Progenitor cell of endocrine pancreas (in vitro differentiated cells): ENCODE results near the gene TIPARP. TPM values are rescaled to one million over a fixed set of nuclear protein-coding genes. Genes with fewer than 3 reads are reported as not detected.

Experiments used
- DNase-seq: peaks from one replicate; pipeline ENCODE4 v3.0.0; 2021; ENCODE audit warnings: low spot score; ENCODE audit not compliant: unreplicated experiment
- H3K27ac Mint-ChIP-seq: 2 replicates; pipeline ENCODE4 v1.8.0; 2021; ENCODE audit warnings: mild to moderate bottlenecking, moderate library complexity, mixed read lengths
- H3K27me3 Mint-ChIP-seq: 2 replicates; pipeline ENCODE4 v1.8.0; 2021; ENCODE audit warnings: mixed read lengths
- H3K36me3 Mint-ChIP-seq: 2 replicates; pipeline ENCODE4 v1.8.0; 2022; ENCODE audit warnings: mixed read lengths; ENCODE audit not compliant: insufficient read depth
- H3K4me1 Mint-ChIP-seq: 2 replicates; pipeline ENCODE4 v1.8.0; 2021; ENCODE audit warnings: low read depth, mixed read lengths
- H3K4me3 Mint-ChIP-seq: 2 replicates; pipeline ENCODE4 v1.8.0; 2021; ENCODE audit warnings: low read depth, mild to moderate bottlenecking, moderate library complexity, mixed read lengths
- H3K9me3 Mint-ChIP-seq: 2 replicates; pipeline ENCODE4 v1.8.0; 2021; ENCODE audit warnings: low read depth, mixed read lengths
- total RNA-seq: library from RNA; stranded (reverse); gene quantifications from 2 replicates; pipeline ENCODE4 v1.2.1, GENCODE V29; 2021
- TF ChIP-seq, protein P1 (sequence below): fragments of 200-600 bp; sonication (generic); IDR thresholded peaks from one replicate; pipeline ENCODE4 v1.5.0; 2021; ENCODE audit warnings: antibody characterized with exemption, mild to moderate bottlenecking; ENCODE audit not compliant: unreplicated experiment

Gene TIPARP
- total RNA-seq, 1 donor from 2014 or later = 38.6 TPM

DNA sequence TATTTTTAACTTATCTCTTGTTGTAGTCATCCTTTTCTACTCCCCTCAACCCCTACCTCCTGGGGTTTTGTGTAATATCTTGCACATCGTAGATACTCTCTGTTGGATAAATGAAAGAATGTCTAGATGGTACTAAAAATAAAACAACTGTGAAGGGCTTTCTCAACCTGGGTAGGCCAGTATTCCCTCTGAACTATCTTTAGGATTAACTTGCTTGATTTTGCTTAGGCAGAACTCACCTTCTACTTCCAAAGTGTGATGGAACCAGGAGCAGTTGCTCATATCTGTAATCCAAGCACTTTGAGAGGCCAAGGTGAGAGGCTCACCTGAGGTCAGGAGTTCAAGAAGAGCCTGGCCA, 32.8 kb upstream of the TIPARP start:
- H3K27me3 Mint-ChIP-seq = peaks cover 2% of the 10 kb centered on the region
- no peak overlapping the region for H3K27ac Mint-ChIP-seq
- no peaks in the 10 kb centered on the region for H3K36me3 Mint-ChIP-seq
- H3K4me3 Mint-ChIP-seq = no peak overlapping the region
- H3K4me1 Mint-ChIP-seq = peaks cover 3% of the 10 kb centered on the region
- H3K9me3 Mint-ChIP-seq = no peaks in the 10 kb centered on the region
- TF ChIP-seq, protein P1, sequence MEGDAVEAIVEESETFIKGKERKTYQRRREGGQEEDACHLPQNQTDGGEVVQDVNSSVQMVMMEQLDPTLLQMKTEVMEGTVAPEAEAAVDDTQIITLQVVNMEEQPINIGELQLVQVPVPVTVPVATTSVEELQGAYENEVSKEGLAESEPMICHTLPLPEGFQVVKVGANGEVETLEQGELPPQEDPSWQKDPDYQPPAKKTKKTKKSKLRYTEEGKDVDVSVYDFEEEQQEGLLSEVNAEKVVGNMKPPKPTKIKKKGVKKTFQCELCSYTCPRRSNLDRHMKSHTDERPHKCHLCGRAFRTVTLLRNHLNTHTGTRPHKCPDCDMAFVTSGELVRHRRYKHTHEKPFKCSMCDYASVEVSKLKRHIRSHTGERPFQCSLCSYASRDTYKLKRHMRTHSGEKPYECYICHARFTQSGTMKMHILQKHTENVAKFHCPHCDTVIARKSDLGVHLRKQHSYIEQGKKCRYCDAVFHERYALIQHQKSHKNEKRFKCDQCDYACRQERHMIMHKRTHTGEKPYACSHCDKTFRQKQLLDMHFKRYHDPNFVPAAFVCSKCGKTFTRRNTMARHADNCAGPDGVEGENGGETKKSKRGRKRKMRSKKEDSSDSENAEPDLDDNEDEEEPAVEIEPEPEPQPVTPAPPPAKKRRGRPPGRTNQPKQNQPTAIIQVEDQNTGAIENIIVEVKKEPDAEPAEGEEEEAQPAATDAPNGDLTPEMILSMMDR = no peak
- no peak for DNase-seq

DNA sequence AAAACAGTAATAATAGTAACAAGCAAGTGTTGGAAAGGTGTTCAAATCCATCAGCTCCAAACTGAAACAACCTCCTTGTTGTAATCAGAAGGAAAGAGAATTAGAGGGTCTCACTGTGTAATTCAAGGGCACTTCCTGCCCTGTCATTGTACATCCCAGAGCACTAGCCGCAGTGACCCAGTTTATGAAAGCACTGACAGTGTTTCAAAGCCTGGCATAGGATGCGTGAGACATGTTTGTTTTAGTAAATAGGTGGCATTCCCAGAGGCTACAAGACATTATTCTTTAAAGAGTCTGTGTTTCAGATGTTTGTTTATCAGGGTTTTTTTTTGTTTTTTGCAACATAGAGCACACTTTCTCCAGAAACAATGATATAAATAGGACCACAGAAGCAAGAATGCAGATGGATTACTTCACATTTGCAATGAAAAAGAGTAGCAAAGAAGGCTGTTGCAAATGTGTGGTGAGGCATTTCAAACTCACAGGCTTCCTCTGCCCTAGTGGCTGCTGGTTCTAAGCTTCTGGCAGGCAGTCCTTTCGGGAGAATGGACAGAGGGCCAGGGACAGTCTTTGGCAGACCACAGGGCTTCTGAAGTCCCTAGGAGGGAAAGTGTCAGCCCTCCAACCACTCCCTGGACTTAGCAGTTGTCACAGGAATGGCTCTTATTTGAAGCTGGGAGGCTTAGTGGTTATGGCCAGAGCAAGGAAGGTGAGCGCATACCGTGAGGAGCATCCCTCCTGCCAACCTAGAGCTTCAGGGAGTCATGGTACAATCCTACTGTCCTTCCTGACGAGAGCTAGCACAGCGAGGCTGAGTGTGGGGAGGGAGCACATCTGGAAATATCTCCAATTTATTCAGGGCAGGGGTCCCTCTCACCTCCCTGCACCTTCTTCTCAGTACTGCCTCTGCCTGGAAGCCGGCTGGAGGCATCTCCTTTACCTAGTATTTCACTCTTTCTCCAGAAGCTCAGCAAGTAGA, 31.4 kb upstream of the TIPARP start:
- no peak overlapping the region for H3K27ac Mint-ChIP-seq
- H3K36me3 Mint-ChIP-seq = no peaks in the 10 kb centered on the region
- H3K4me3 Mint-ChIP-seq = no peak overlapping the region
- TF ChIP-seq, protein P1 = no peak
- peaks cover 2% of the 10 kb centered on the region for H3K27me3 Mint-ChIP-seq
- no peak for DNase-seq
- H3K9me3 Mint-ChIP-seq = no peaks in the 10 kb centered on the region
- peaks cover 3% of the 10 kb centered on the region for H3K4me1 Mint-ChIP-seq

DNA sequence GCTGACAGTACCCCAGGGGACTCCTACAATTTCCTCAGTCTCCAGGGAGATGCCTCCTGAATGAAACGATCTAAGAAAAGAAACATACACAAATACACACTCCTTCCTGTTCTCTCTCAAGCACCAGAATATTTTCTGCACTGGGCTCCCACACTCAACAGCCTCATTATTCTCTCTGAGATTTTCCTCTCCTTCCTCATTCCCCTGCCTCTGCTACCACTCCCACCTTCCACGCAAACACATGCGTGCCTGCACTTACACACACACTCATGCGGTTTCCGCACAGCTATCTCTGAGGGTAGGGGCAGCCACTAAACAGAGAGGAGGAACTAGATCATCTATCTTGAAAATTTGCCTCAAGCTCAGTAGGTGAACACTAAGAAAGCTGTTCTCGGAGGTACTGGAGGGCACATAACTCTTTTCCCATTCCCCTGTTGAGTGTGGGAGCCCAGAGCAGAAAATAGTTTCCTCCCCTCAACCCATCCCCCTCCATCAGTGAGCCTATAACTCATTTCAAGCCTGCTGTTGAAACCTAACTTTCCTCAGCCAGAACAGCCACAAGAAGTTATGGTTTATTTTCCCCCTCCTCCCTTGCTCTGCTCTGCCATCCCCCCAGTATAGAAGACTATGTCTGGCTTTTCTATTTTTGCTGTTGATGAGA, 30.5 kb upstream of the TIPARP start:
- Mint-ChIP-seq H3K27me3 (peaks cover 2% of the 10 kb centered on the region), H3K4me1 (peaks cover 3% of the 10 kb centered on the region), H3K9me3 (peaks cover 6% of the 10 kb centered on the region), H3K4me3 (no peak overlapping the region), H3K27ac (no peak overlapping the region), H3K36me3 (no peaks in the 10 kb centered on the region)
- no peak for DNase-seq
- TF ChIP-seq, protein P1 = no peak

DNA sequence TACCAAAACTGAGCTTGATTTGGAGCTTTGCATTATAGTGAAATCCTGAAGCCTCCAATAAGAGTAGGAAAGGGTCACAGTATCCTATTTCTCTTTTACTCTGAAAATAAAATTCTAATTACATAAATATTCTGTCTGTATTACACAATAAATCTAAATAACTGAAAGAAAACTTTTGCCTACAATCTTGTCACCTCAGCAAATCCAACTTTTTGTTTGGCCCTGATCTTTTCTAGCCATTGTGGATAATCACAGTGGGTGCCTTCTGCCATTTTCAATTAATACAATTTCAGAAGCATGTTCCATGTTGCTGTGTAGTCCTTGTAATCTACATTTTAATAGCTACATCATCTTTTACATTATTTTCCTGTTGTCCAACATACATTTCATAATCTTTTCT, 29.4 kb upstream of the TIPARP start:
- H3K27me3 Mint-ChIP-seq = peaks cover 2% of the 10 kb centered on the region
- H3K4me3 Mint-ChIP-seq = no peak overlapping the region
- DNase-seq = no peak
- no peaks in the 10 kb centered on the region for H3K36me3 Mint-ChIP-seq
- TF ChIP-seq, protein P1 = no peak
- H3K9me3 Mint-ChIP-seq = peaks cover 6% of the 10 kb centered on the region
- H3K27ac Mint-ChIP-seq = no peak overlapping the region
- peaks cover 3% of the 10 kb centered on the region for H3K4me1 Mint-ChIP-seq

DNA sequence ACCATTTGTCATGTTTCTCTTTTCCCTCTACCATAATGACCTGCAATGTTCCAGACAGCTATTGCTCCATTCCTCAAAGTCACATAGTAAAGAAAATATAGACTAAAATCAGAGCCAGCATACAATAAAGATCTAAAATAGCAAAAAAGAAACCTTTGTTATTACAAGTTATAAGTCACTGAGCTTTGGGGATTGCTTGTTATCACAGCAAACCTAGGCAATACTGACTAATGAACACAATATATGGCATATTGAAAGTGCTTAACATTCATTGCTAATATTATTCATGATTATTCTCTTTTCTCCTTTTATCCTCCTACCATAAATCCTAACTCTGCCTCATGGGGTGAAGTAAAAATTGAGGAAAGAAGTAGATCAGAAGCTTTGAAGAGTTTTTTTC, 27.4 kb upstream of the TIPARP start:
- TF ChIP-seq, protein P1 = no peak
- peaks cover 2% of the 10 kb centered on the region for H3K27me3 Mint-ChIP-seq
- H3K9me3 Mint-ChIP-seq = peaks cover 6% of the 10 kb centered on the region
- no peak overlapping the region for H3K4me3 Mint-ChIP-seq
- no peak overlapping the region for H3K27ac Mint-ChIP-seq
- DNase-seq = no peak
- H3K4me1 Mint-ChIP-seq = peaks cover 3% of the 10 kb centered on the region
- H3K36me3 Mint-ChIP-seq = no peaks in the 10 kb centered on the region
